ENCODE results near the gene RASSF3.

GRCh38 chr12:64569923-64570691 is 40.2 kb upstream of the RASSF3 start:
- TF ChIP-seq EP300 (IDR thresholded peaks at IDR 0.05; ENCODE audit: borderline replicate concordance) (no peak), MAX (IDR thresholded peaks at IDR 0.05) (no peak), NFIC (IDR thresholded peaks at IDR 0.05) (no peak), ZBTB7A (IDR thresholded peaks at IDR 0.05; ENCODE audit: low read depth) (no peak), RAD21 (IDR thresholded peaks at IDR 0.05; ENCODE audit: low read depth) (no peak), YY1 (IDR thresholded peaks at IDR 0.05; ENCODE audit: low read depth) (no peak), TCF12 (IDR thresholded peaks at IDR 0.05; ENCODE audit: low read depth) (no peak), EGR1 (IDR thresholded peaks at IDR 0.05) (no peak), FOXM1 (IDR thresholded peaks at IDR 0.05; ENCODE audit: borderline replicate concordance, low read depth) (no peak), CEBPB (IDR thresholded peaks at IDR 0.05) (no peak), TEAD4 (IDR thresholded peaks at IDR 0.05) (no peak)
- TF ChIP-seq, protein P1, sequence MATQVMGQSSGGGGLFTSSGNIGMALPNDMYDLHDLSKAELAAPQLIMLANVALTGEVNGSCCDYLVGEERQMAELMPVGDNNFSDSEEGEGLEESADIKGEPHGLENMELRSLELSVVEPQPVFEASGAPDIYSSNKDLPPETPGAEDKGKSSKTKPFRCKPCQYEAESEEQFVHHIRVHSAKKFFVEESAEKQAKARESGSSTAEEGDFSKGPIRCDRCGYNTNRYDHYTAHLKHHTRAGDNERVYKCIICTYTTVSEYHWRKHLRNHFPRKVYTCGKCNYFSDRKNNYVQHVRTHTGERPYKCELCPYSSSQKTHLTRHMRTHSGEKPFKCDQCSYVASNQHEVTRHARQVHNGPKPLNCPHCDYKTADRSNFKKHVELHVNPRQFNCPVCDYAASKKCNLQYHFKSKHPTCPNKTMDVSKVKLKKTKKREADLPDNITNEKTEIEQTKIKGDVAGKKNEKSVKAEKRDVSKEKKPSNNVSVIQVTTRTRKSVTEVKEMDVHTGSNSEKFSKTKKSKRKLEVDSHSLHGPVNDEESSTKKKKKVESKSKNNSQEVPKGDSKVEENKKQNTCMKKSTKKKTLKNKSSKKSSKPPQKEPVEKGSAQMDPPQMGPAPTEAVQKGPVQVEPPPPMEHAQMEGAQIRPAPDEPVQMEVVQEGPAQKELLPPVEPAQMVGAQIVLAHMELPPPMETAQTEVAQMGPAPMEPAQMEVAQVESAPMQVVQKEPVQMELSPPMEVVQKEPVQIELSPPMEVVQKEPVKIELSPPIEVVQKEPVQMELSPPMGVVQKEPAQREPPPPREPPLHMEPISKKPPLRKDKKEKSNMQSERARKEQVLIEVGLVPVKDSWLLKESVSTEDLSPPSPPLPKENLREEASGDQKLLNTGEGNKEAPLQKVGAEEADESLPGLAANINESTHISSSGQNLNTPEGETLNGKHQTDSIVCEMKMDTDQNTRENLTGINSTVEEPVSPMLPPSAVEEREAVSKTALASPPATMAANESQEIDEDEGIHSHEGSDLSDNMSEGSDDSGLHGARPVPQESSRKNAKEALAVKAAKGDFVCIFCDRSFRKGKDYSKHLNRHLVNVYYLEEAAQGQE (IDR thresholded peaks at IDR 0.05; ENCODE audit: low read depth) = no peak
- TF ChIP-seq, protein P2, sequence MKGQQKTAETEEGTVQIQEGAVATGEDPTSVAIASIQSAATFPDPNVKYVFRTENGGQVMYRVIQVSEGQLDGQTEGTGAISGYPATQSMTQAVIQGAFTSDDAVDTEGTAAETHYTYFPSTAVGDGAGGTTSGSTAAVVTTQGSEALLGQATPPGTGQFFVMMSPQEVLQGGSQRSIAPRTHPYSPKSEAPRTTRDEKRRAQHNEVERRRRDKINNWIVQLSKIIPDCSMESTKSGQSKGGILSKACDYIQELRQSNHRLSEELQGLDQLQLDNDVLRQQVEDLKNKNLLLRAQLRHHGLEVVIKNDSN (IDR thresholded peaks at IDR 0.05) = no peak

All from Ishikawa (cell line).